Mesenchymal stem cell (in vitro differentiated cells and primary cell): Measurements from ENCODE around the gene MYH7B.

Experiments used
- DNase-seq: peaks from one replicate; pipeline ENCODE4 v3.0.0-alpha.2; 2013
- H2AFZ ChIP-seq: one replicate; pipeline ENCODE4 v1.6.1; 2013; ENCODE audit warnings: low read depth, mild to moderate bottlenecking, control low read depth, inconsistent platforms, low read length, moderate library complexity
- H2AK5ac ChIP-seq: 2 replicates; pipeline ENCODE4 v1.6.1; 2013; ENCODE audit warnings: low read length, moderate library complexity, mild to moderate bottlenecking, inconsistent platforms; ENCODE audit not compliant: severe bottlenecking
- H2BK120ac ChIP-seq: one replicate; pipeline ENCODE4 v1.6.1; 2013; ENCODE audit warnings: low read depth, mild to moderate bottlenecking, inconsistent platforms, low read length, moderate library complexity
- H2BK12ac ChIP-seq, 2 experiments: one replicate each; pipeline ENCODE4 v1.6.1; 2013; ENCODE audit warnings: inconsistent platforms in 2 of 2, low read length in 2 of 2, mild to moderate bottlenecking in 2 of 2, moderate library complexity in 2 of 2, control low read depth in 1 of 2
- H2BK15ac ChIP-seq: one replicate; pipeline ENCODE4 v1.6.1; 2013; ENCODE audit warnings: mild to moderate bottlenecking, low read depth, inconsistent platforms; ENCODE audit not compliant: poor library complexity, severe bottlenecking
- H2BK5ac ChIP-seq: 2 replicates; pipeline ENCODE4 v1.6.1; 2013; ENCODE audit warnings: low read depth, mild to moderate bottlenecking, low read length, control low read depth, inconsistent platforms; ENCODE audit not compliant: poor library complexity, severe bottlenecking
- H3K14ac ChIP-seq, 2 experiments: one replicate each; pipeline ENCODE4 v1.6.1; 2013; ENCODE audit warnings: inconsistent platforms in 2 of 2, low read length in 2 of 2, control low read depth in 1 of 2, mild to moderate bottlenecking in 1 of 2, moderate library complexity in 1 of 2
- H3K18ac ChIP-seq, 2 experiments: one replicate each; pipeline ENCODE4 v1.6.1; 2013; ENCODE audit warnings: inconsistent platforms in 2 of 2, low read length in 2 of 2, control low read depth in 1 of 2, low read depth in 1 of 2, mild to moderate bottlenecking in 1 of 2
- H3K23ac ChIP-seq, 2 experiments: one replicate each; pipeline ENCODE4 v1.6.1; 2013; ENCODE audit warnings: inconsistent platforms in 2 of 2, low read length in 2 of 2, mild to moderate bottlenecking in 2 of 2, moderate library complexity in 2 of 2, control low read depth in 1 of 2
- H3K27ac ChIP-seq: 2 replicates; pipeline ENCODE4 v1.5.1; 2013; ENCODE audit warnings: mild to moderate bottlenecking, moderate library complexity, low read length, control low read depth, inconsistent platforms; ENCODE audit not compliant: poor library complexity, severe bottlenecking
- H3K27me3 ChIP-seq, 2 experiments: 2 replicates each; pipeline versions ENCODE4 v1.6.1 to v1.7.0; 2013; ENCODE audit warnings: low read length in 2 of 2, mild to moderate bottlenecking in 2 of 2, moderate library complexity in 2 of 2, control low read depth in 1 of 2, inconsistent platforms in 1 of 2; ENCODE audit not compliant: control insufficient read depth in 1 of 2, insufficient read depth in 1 of 2
- H3K36me3 ChIP-seq, 2 experiments: 2 replicates each; pipeline versions ENCODE4 v1.6.1 to v1.7.0; 2013; ENCODE audit warnings: low read length in 2 of 2, control low read depth in 1 of 2, inconsistent platforms in 1 of 2, low read depth in 1 of 2, mild to moderate bottlenecking in 1 of 2; ENCODE audit not compliant: insufficient read depth in 2 of 2, control insufficient read depth in 1 of 2
- H3K4ac ChIP-seq, 2 experiments: one replicate each; pipeline ENCODE4 v1.6.1; 2013; ENCODE audit warnings: inconsistent platforms in 2 of 2, low read length in 2 of 2, mild to moderate bottlenecking in 2 of 2, moderate library complexity in 2 of 2, control low read depth in 1 of 2, low read depth in 1 of 2
- H3K4me1 ChIP-seq: 2 replicates; pipeline ENCODE4 v1.6.1; 2013; ENCODE audit warnings: low read depth, low read length, control low read depth; ENCODE audit not compliant: control insufficient read depth, insufficient read depth
- H3K4me2 ChIP-seq: 2 replicates; pipeline ENCODE4 v1.6.1; 2013; ENCODE audit warnings: low read length, mild to moderate bottlenecking, inconsistent platforms; ENCODE audit not compliant: poor library complexity, severe bottlenecking
- H3K4me3 ChIP-seq, 2 experiments: 2 replicates each; pipeline versions ENCODE4 v1.5.1 to v1.7.0; 2013; ENCODE audit warnings: low read length in 2 of 2, mild to moderate bottlenecking in 2 of 2, control low read depth in 1 of 2, low read depth in 1 of 2; ENCODE audit not compliant: insufficient read depth in 1 of 2
- H3K79me1 ChIP-seq: replicated peaks from 2 replicates; pipeline ENCODE4 v1.6.1; 2013; ENCODE audit warnings: mild to moderate bottlenecking, control low read depth, low read length, inconsistent platforms; ENCODE audit not compliant: poor library complexity, severe bottlenecking
- H3K9ac ChIP-seq: 2 replicates; pipeline ENCODE4 v1.7.0; 2013; ENCODE audit warnings: mild to moderate bottlenecking, low read length, moderate library complexity
- H3K9me3 ChIP-seq: 2 replicates; pipeline ENCODE4 v1.7.0; 2013; ENCODE audit warnings: mild to moderate bottlenecking, low read length; ENCODE audit not compliant: control insufficient read depth
- H4K8ac ChIP-seq: one replicate; pipeline ENCODE4 v1.6.1; 2013; ENCODE audit warnings: inconsistent platforms, mild to moderate bottlenecking, low read length, moderate library complexity
- H4K91ac ChIP-seq: one replicate; pipeline ENCODE4 v1.6.1; 2013; ENCODE audit warnings: mild to moderate bottlenecking, low read length, inconsistent platforms
- WGBS: methylation state at CpG from one replicate; pipeline ENCODE4 v1.1.7; 2013; ENCODE audit warnings: mixed read lengths; 5-methylcytosine and 5-hydroxymethylcytosine counted together

Gene MYH7B

GRCh38 chr20:34990661-34991214 is 35.1 kb downstream of the MYH7B start:
- H3K14ac ChIP-seq, result no peak overlapping the region
- H3K27ac ChIP-seq, result no peak overlapping the region
- H4K8ac ChIP-seq, result no peak overlapping the region
- no peaks in the 10 kb centered on the region for H3K9me3 ChIP-seq
- 93% methylated on average over 18 of the region's 18 CpGs for WGBS
- no peak overlapping the region for H2AFZ ChIP-seq
- no peak overlapping the region for H2AK5ac ChIP-seq
- peaks cover 12% of the 10 kb centered on the region for H3K79me1 ChIP-seq
- no peak overlapping the region for H2BK120ac ChIP-seq
- peaks cover 6 to 26% of the 10 kb centered on the region in 2 experiments for H3K27me3 ChIP-seq
- H3K9ac ChIP-seq, result no peak overlapping the region
- H4K91ac ChIP-seq, result no peak overlapping the region
- peaks cover under 1% of the 10 kb centered on the region for H3K4me1 ChIP-seq
- H3K18ac ChIP-seq, result no peak overlapping the region
- H3K23ac ChIP-seq, result no peak overlapping the region
- H3K4me2 ChIP-seq, result no peak overlapping the region
- no peak for DNase-seq
- no peak overlapping the region for H2BK15ac ChIP-seq
- no peak overlapping the region for H2BK12ac ChIP-seq
- no peak overlapping the region for H2BK5ac ChIP-seq
- H3K4ac ChIP-seq, result no peak overlapping the region
- H3K4me3 ChIP-seq, result no peak overlapping the region
- peaks cover 35 to 37% of the 10 kb centered on the region in 2 experiments for H3K36me3 ChIP-seq

GRCh38 chr20:34992751-34993417 is 37.2 kb downstream of the MYH7B start:
- H2BK5ac ChIP-seq, result no peak overlapping the region
- H4K8ac ChIP-seq, result no peak overlapping the region
- H3K9ac ChIP-seq, result no peak overlapping the region
- no peak overlapping the region for H2AK5ac ChIP-seq
- H3K9me3 ChIP-seq, result no peaks in the 10 kb centered on the region
- no peak overlapping the region for H3K18ac ChIP-seq
- no peak for DNase-seq
- H3K36me3 ChIP-seq, result peaks cover 49 to 56% of the 10 kb centered on the region in 2 experiments
- no peak overlapping the region for H4K91ac ChIP-seq
- no peak overlapping the region for H2BK12ac ChIP-seq
- peaks cover 0 to 4% of the 10 kb centered on the region in 2 experiments for H3K27me3 ChIP-seq
- no peak overlapping the region for H2AFZ ChIP-seq
- H3K14ac ChIP-seq, result no peak overlapping the region
- no peak overlapping the region for H3K4ac ChIP-seq
- H3K4me1 ChIP-seq, result peaks cover 10% of the 10 kb centered on the region
- H3K23ac ChIP-seq, result no peak overlapping the region
- 99% methylated on average over 14 of the region's 20 CpGs for WGBS
- no peak overlapping the region for H3K4me2 ChIP-seq
- peaks cover 18% of the 10 kb centered on the region for H3K79me1 ChIP-seq
- no peak overlapping the region for H2BK120ac ChIP-seq
- H3K4me3 ChIP-seq, result no peak overlapping the region
- H3K27ac ChIP-seq, result no peak overlapping the region
- no peak overlapping the region for H2BK15ac ChIP-seq

GRCh38 chr20:34993941-34994508 is 38.4 kb downstream of the MYH7B start:
- H3K4me1 ChIP-seq, result peaks cover 10% of the 10 kb centered on the region
- H3K18ac ChIP-seq, result no peak overlapping the region
- no peak overlapping the region for H2BK15ac ChIP-seq
- peaks cover 60 to 67% of the 10 kb centered on the region in 2 experiments for H3K36me3 ChIP-seq
- peaks cover 0 to 3% of the 10 kb centered on the region in 2 experiments for H3K27me3 ChIP-seq
- no peak for DNase-seq
- no peak overlapping the region for H3K4me3 ChIP-seq
- H3K9ac ChIP-seq, result no peak overlapping the region
- no peak overlapping the region for H2BK12ac ChIP-seq
- H3K27ac ChIP-seq, result no peak overlapping the region
- no peaks in the 10 kb centered on the region for H3K9me3 ChIP-seq
- H3K23ac ChIP-seq, result no peak overlapping the region
- no peak overlapping the region for H2BK120ac ChIP-seq
- no peak overlapping the region for H4K91ac ChIP-seq
- H2AK5ac ChIP-seq, result no peak overlapping the region
- H2BK5ac ChIP-seq, result no peak overlapping the region
- WGBS, result 95% methylated on average over 22 of the region's 22 CpGs
- no peak overlapping the region for H3K4me2 ChIP-seq
- H4K8ac ChIP-seq, result no peak overlapping the region
- H3K79me1 ChIP-seq, result peaks cover 18% of the 10 kb centered on the region
- H2AFZ ChIP-seq, result no peak overlapping the region
- H3K14ac ChIP-seq, result no peak overlapping the region
- H3K4ac ChIP-seq, result no peak overlapping the region

- Histone ChIP-seq H3K23ac (no peak overlapping the region), H2BK12ac (no peak overlapping the region), H3K27ac (no peak overlapping the region), H2AK5ac (no peak overlapping the region), H3K79me1 (peaks cover 18% of the 10 kb centered on the region), H3K18ac (no peak overlapping the region), H3K27me3 (no peaks in the 10 kb centered on the region), H2AFZ (no peak overlapping the region), H3K4me3 (no peak overlapping the region), H3K4me1 (peaks cover 10% of the 10 kb centered on the region), H2BK5ac (no peak overlapping the region), H3K9me3 (no peaks in the 10 kb centered on the region), H3K4me2 (no peak overlapping the region), H3K9ac (no peak overlapping the region), H4K8ac (no peak overlapping the region), H2BK15ac (no peak overlapping the region), H3K14ac (no peak overlapping the region), H3K36me3 (peaks cover 65 to 73% of the 10 kb centered on the region in 2 experiments), H2BK120ac (no peak overlapping the region), H4K91ac (no peak overlapping the region), H3K4ac (no peak overlapping the region)
- DNase-seq, result no peak
- 89% methylated on average over 14 of the region's 14 CpGs for WGBS
Measured at GRCh38 chr20:34994509-34995131, 39.0 kb downstream of the MYH7B start.
